Caki2 (cell line): Measurements from ENCODE around the gene DCTN2. TPM values are rescaled to one million over a fixed set of nuclear protein-coding genes. Genes with fewer than 3 reads are reported as not detected.
"Not testable (repeated sequence)": the region's sequence is repeated elsewhere in the genome, so short reads cannot be mapped to it uniquely, and the experiment has no call there.

Source experiments
- DNase-seq: peaks from one replicate; pipeline ENCODE4 v3.0.0-alpha.2; 2015; ENCODE audit warnings: low read depth
- in situ Hi-C: cut with HindIII; loops from 2 replicates; pipeline ENCODE4 v1.10.0; 2016; ENCODE audit warnings: low sequenced_read_pairs, low pct_unique_long_range_greater_than_20kb, mixed read lengths
- total RNA-seq: library from RNA; depleted of rRNA; stranded (reverse); fragments of >200 nt; shearing (Covaris generic); gene quantifications from 2 replicates; pipeline ENCODE4 v1.2.3, GENCODE V29; 2014; ENCODE audit warnings: low replicate concordance

The DCTN2 gene
- total RNA-seq, 1 experiment from 2014 or later = 358 TPM

GRCh38 chr12:57579677-57580465 is 32.9 kb upstream of the DCTN2 start:
- DNase-seq = no peak
- in situ Hi-C loops = no loop called here

GRCh38 chr12:57579011-57579410 is 32.0 kb upstream of the DCTN2 start:
- in situ Hi-C loops = no loop called here
- no peak for DNase-seq

- in situ Hi-C loops = no loop called here
- no peak for DNase-seq
Observed at GRCh38 chr12:57577981-57578758, 31.2 kb upstream of the DCTN2 start.

DNA sequence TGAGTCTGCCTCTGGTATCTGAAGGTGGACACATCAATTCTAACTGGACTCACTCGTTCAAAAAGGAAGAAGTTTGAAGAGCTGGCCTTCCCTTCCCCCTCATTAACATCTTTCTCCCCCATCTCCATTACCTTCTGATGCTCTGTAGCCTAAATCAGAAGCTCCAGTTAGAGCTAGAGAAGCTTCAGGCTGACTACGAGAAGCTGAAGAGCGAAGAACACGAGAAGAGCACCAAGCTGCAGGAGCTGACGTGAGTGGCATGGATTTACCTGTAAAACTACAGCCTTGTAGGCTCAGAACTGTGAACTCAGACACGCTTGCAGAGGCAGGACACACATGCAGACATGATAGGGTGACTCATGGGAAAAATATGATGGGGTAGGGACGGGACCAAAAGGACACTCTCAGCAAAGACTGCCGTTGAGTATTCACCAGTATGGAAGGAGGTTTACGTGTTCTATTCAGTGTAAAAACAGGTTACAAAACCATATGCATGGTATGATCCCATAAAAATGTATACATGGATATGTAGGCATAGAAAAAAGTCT is 29.7 kb upstream of the DCTN2 start:
- no peak for DNase-seq
- in situ Hi-C loops = no loop called here

GRCh38 chr12:57575771-57576612 is 29.0 kb upstream of the DCTN2 start:
- in situ Hi-C loops = no loop called here
- DNase-seq = no peak

- DNase-seq = no peak
- in situ Hi-C loops = no loop called here
Observed at GRCh38 chr12:57574795-57575194, 27.8 kb upstream of the DCTN2 start.

- in situ Hi-C loops = no loop called here
Observed at GRCh38 chr12:57571926-57572762, 25.2 kb upstream of the DCTN2 start.

DNA sequence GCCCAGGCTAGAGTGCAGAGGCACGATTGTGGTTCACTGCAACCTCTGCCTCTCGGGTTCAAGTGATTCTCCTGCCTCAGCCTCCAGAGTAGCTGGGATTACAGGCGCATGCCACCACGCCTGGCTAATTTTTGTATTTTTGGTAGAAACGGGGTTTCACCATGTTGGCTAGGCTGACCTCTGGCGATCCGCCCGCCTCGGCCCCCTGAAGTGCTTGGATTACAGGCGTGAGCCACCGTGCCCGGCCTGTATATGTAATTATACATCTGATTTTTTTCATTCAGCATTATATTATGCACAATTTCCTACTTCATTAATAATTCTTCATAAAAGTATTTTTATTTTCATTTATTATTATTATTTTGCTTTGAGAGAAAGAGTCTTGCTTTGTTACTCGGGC is 23.4 kb upstream of the DCTN2 start:
- in situ Hi-C loops, DNase-seq: not testable (repeated sequence)

More at GRCh38 chr12:57571926-57572762, 25.2 kb upstream of the DCTN2 start:
- DNase-seq = no peak

- in situ Hi-C loops = no loop called here
Observed at GRCh38 chr12:57569858-57570257, 22.9 kb upstream of the DCTN2 start.

DNA sequence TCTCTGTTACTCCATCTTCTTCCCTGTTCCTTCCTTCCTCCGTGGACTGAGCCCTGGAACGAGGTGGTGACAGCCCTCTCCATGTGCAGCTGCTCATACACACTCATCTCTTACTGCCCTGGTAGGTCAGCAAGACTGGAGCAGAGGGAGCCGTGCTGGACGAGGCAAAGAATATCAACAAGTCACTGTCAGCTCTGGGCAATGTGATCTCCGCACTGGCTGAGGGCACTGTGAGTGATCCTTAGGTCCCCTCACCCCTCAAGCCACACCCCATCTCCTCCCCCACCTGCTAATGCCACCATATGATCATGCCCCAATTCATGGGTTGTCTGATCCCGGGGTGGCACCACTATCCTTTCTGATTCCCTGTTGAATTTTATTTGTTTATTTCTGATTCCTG is 21.8 kb upstream of the DCTN2 start:
- in situ Hi-C loops = no loop called here

More at GRCh38 chr12:57569858-57570257, 22.9 kb upstream of the DCTN2 start:
- no peak for DNase-seq

GRCh38 chr12:57564178-57564740 is 17.3 kb upstream of the DCTN2 start:
- DNase-seq = no peak
- in situ Hi-C loops = no loop called here

More for the DNA sequence above, 21.8 kb upstream of the DCTN2 start:
- no peak for DNase-seq

DNA sequence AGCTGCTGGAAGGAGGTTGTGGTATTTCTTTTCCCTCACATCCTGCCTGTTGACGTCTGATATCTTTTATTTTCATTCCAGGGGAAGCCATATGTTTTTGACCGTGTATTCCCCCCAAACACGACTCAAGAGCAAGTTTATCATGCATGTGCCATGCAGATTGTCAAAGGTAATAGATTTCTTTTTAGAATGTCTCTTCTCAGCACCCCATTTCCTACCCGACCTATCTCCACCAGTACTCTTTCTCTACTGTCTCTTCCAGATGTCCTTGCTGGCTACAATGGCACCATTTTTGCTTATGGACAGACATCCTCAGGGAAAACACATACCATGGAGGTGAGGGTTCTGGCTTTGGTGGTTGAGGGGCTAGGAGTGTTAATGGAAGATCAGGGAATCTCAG is 16.4 kb upstream of the DCTN2 start:
- no peak for DNase-seq
- in situ Hi-C loops = no loop called here

- DNase-seq, in situ Hi-C loops: not testable (repeated sequence)
Observed at GRCh38 chr12:57561117-57561516, 14.1 kb upstream of the DCTN2 start.

GRCh38 chr12:57560516-57560915 is 13.5 kb upstream of the DCTN2 start:
- no peak for DNase-seq
- in situ Hi-C loops = no loop called here

DNA sequence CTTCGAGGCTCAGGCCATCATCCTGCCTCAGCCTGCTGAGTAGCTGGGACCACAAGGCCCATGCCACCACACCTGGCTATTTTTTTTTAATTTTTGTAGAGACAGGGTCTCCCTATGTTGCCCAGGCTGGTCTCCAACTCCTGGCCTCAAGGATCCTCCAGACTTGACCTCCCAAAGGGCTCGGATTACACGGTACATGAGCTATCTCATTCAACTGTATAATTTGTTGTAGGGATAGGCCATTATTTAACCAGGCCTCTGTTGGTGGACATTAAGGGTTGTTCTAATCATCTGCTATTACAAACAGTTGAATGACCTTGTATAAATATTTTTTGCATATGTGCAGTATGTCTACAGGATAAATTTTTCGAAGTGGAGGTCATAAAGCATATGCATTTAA is 11.9 kb upstream of the DCTN2 start:
- in situ Hi-C loops = no loop called here
- DNase-seq = no peak

- DNase-seq = no peak
- in situ Hi-C loops = no loop called here
Observed at GRCh38 chr12:57554897-57555296, 7.9 kb upstream of the DCTN2 start.

DNA sequence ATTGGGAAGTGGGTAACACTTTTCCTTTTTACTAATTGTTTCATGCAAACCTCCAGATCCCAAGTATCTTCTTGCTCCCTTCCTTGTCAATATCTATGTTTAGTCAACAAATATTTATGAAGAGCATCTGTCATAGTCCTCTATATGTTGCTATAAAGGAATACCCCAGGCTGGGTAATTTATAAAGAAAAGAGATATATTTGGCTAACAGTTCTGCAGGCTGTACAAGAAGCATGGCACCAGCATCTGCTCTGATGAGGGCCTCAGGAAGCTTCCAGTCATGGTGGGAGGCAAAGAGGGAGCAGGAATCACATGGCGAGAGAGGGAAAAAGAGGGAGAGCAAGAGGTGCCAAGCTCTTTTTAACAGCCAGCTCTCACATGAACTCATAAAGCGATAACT is 7.5 kb upstream of the DCTN2 start:
- no peak for DNase-seq
- in situ Hi-C loops = no loop called here
